Retinal pigment epithelial cell (primary cell): ENCODE measurements around the gene FANCD2.
"Not testable (repeated sequence)": the region's sequence is repeated elsewhere in the genome, so short reads cannot be mapped to it uniquely, and the experiment has no call there.

ENCODE experiments used
- DNase-seq: peaks from one replicate; pipeline ENCODE4 v3.0.0-alpha.2; 2010; ENCODE audit warnings: low read depth
- H3K4me3 ChIP-seq: 2 replicates; pipeline ENCODE4 v1.5.1; 2011; ENCODE audit warnings: mild to moderate bottlenecking, low read length, control low read depth, moderate library complexity
- CTCF ChIP-seq: conservative IDR thresholded peaks from 2 replicates; pipeline ENCODE4 v1.5.1; 2011; ENCODE audit warnings: low read depth, low read length, control low read depth, inconsistent platforms

FANCD2 gene

GRCh38 chr3:10088256-10088655 lies 62.0 kb downstream of the FANCD2 start:
- no peak for DNase-seq
- no peak overlapping the region for H3K4me3 ChIP-seq
- TF ChIP-seq CTCF: no peak

GRCh38 chr3:10090179-10090578 lies 63.9 kb downstream of the FANCD2 start:
- H3K4me3 ChIP-seq: no peak overlapping the region
- DNase-seq: no peak
- no peak for TF ChIP-seq CTCF

- not testable (repeated sequence) for H3K4me3 ChIP-seq
These were observed 64.5 kb downstream of the FANCD2 start for GRCh38 chr3:10090774-10091173.

GRCh38 chr3:10091387-10091786 lies 65.2 kb downstream of the FANCD2 start:
- DNase-seq, H3K4me3 ChIP-seq: not testable (repeated sequence)

More at GRCh38 chr3:10090774-10091173, 64.5 kb downstream of the FANCD2 start:
- DNase-seq: not testable (repeated sequence)

GRCh38 chr3:10093678-10094077 lies 67.4 kb downstream of the FANCD2 start:
- DNase-seq: no peak
- TF ChIP-seq CTCF: no peak
- H3K4me3 ChIP-seq: no peak overlapping the region

GRCh38 chr3:10099041-10099440 lies 72.8 kb downstream of the FANCD2 start:
- DNase-seq: no peak
- TF ChIP-seq CTCF: no peak
- H3K4me3 ChIP-seq: no peak overlapping the region

- DNase-seq: no peak
- TF ChIP-seq CTCF: no peak
- no peak overlapping the region for H3K4me3 ChIP-seq
These were observed 80.7 kb downstream of the FANCD2 start for GRCh38 chr3:10106919-10107318.

- TF ChIP-seq CTCF: no peak
- H3K4me3 ChIP-seq: no peak within 1 kb of the TSS
- no peak for DNase-seq
These were observed 81.9 kb downstream of the FANCD2 start, which contains the start of gene FANCD2OS for GRCh38 chr3:10108091-10108490. TSS of gene FANCD2OS (minus strand) at chr3:10108255. CDS start at chr3:10104774, 3,481 bp downstream.
